Caco-2 (cell line): ENCODE measurements around the gene TM9SF4. TPM values are rescaled to one million over a fixed set of nuclear protein-coding genes. Genes with fewer than 3 reads are reported as not detected.

Source experiments
- BruUV-seq: library from RNA; stranded (reverse); fragments of 400-500 nt; replicated peaks from 2 replicates; lab custom pipeline; 2021; lab: Mats Ljungman, UMichigan
- CTCF ChIA-PET: fragments of 300-600 bp; sonication (Branson Sonifier 250); formaldehyde crosslinking; loops from one replicate; lab custom pipeline; 2022; ENCODE audit warnings: antibody characterized with exemption; lab: Charles Lee
- POLR2A ChIA-PET: fragments of 300-600 bp; sonication (Branson Sonifier 250); formaldehyde crosslinking; loops from one replicate; lab custom pipeline; 2022; ENCODE audit warnings: antibody characterized with exemption; lab: Charles Lee
- DNase-seq, 2 experiments: peaks; one replicate each; pipeline versions ENCODE4 v3.0.0 to v3.0.0-alpha.2; 2020 to 2022
- H3K27me3 ChIP-seq: replicated peaks from 2 replicates; pipeline ENCODE4 v1.6.0; 2011; ENCODE audit warnings: low read length; ENCODE audit not compliant: control insufficient read depth, insufficient read depth
- H3K36me3 ChIP-seq: 2 replicates; pipeline ENCODE4 v1.5.1; 2011; ENCODE audit warnings: low read length; ENCODE audit not compliant: control insufficient read depth, insufficient read depth
- H3K4me1 ChIP-seq: fragments of 250-450 bp; sonication (Bioruptor Pico); 2 replicates; pipeline ENCODE4 v1.5.1; 2020; ENCODE audit warnings: mild to moderate bottlenecking
- H3K4me3 ChIP-seq: 2 replicates; pipeline ENCODE4 v1.5.1; 2011; ENCODE audit warnings: low read depth, mild to moderate bottlenecking, control low read depth, low read length
- H3K9me3 ChIP-seq: fragments of 250-450 bp; sonication (Bioruptor Pico); 2 replicates; pipeline ENCODE4 v1.5.1; 2020; ENCODE audit warnings: mild to moderate bottlenecking, moderate library complexity
- H3K27ac Mint-ChIP-seq: one replicate; pipeline ENCODE4 v1.8.0; 2022; ENCODE audit warnings: mixed read lengths; ENCODE audit not compliant: unreplicated experiment
- H3K27me3 Mint-ChIP-seq: one replicate; pipeline ENCODE4 v1.8.0; 2022; ENCODE audit warnings: mixed read lengths; ENCODE audit not compliant: insufficient read depth, unreplicated experiment
- H3K36me3 Mint-ChIP-seq: one replicate; pipeline ENCODE4 v1.8.0; 2022; ENCODE audit warnings: mild to moderate bottlenecking, mixed read lengths; ENCODE audit not compliant: insufficient read depth, unreplicated experiment
- H3K4me1 Mint-ChIP-seq: one replicate; pipeline ENCODE4 v1.8.0; 2022; ENCODE audit warnings: low read depth, mixed read lengths; ENCODE audit not compliant: unreplicated experiment
- H3K4me3 Mint-ChIP-seq: one replicate; pipeline ENCODE4 v1.8.0; 2022; ENCODE audit warnings: mild to moderate bottlenecking, moderate library complexity, mixed read lengths; ENCODE audit not compliant: unreplicated experiment
- H3K9me3 Mint-ChIP-seq: one replicate; pipeline ENCODE4 v1.8.0; 2022; ENCODE audit warnings: mixed read lengths; ENCODE audit not compliant: unreplicated experiment
- intact Hi-C: fragments of 100-400 bp; cut with micrococcal nuclease; formaldehyde crosslinking; loops from one replicate; pipeline ENCODE4 v1.10.0; 2022; ENCODE audit not compliant: unreplicated experiment
- total RNA-seq: library from RNA; stranded (reverse); gene quantifications from 2 replicates; pipeline ENCODE4 v1.2.3, GENCODE V29; 2022
- TF ChIP-seq, protein P1 (sequence below), 2 experiments: fragments of 200-600 bp in 1 of 2; IDR thresholded peaks; 1 replicate in 1 of 2; 2 replicates in 1 of 2; pipeline versions ENCODE4 v1.5.1 to v1.8.0; 2011 to 2022; ENCODE audit warnings: antibody characterized with exemption in 1 of 2, control low read depth in 1 of 2, inconsistent platforms in 1 of 2, low read depth in 1 of 2, low read length in 1 of 2, mild to moderate bottlenecking in 1 of 2, moderate library complexity in 1 of 2; ENCODE audit not compliant: insufficient read depth in 1 of 2, severe bottlenecking in 1 of 2, unreplicated experiment in 1 of 2

The TM9SF4 gene
- total RNA-seq, 1 experiment from 2014 or later, result 138 TPM

DNA sequence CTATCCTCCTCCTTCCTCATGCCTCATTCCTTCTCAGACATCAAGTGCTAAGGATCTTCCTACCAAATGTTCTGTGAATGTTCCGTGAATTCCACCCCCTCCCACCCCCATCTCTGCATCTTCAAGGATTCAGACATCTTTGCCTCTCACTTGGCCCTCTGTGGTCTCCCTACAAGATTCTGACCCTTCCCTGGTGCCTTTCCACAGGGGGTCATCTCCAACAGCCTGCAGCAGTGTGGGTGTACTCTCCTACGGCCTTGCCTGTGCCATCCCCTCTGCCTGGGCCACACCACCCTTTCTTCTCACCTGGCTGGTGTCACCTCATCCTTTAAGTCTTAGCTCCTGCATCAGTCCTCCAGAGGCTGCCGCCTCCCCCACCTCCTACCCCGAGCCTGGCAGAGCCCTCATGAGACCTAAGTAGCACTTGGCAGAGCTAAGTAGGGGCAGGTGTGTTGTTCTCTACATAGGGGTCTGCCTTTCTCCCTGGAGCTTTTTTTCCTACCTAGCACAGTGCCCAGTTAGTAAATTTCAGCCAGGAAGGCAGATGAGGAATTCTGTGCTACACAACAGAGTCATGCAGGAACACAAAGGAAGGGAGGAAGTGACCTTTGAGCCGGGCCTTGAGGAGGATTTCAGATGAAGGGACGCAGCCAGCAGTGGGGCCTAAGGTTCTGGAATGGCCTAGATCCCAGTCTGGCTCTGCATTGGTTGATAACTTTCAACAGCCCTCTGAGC, 43.1 kb downstream of the TM9SF4 start:
- DNase-seq, result no peak
- Mint-ChIP-seq H3K36me3 (peaks cover 84% of the 10 kb centered on the region), H3K4me3 (no peak overlapping the region), H3K27ac (peak overlapping the region; percentile 46), H3K9me3 (no peaks in the 10 kb centered on the region), H3K27me3 (no peaks in the 10 kb centered on the region), H3K4me1 (peaks cover 8% of the 10 kb centered on the region)
- H3K4me1 ChIP-seq, result peaks cover 6% of the 10 kb centered on the region
- H3K27me3 ChIP-seq, result no peaks in the 10 kb centered on the region
- H3K4me3 ChIP-seq, result no peak overlapping the region
- TF ChIP-seq, protein P1, sequence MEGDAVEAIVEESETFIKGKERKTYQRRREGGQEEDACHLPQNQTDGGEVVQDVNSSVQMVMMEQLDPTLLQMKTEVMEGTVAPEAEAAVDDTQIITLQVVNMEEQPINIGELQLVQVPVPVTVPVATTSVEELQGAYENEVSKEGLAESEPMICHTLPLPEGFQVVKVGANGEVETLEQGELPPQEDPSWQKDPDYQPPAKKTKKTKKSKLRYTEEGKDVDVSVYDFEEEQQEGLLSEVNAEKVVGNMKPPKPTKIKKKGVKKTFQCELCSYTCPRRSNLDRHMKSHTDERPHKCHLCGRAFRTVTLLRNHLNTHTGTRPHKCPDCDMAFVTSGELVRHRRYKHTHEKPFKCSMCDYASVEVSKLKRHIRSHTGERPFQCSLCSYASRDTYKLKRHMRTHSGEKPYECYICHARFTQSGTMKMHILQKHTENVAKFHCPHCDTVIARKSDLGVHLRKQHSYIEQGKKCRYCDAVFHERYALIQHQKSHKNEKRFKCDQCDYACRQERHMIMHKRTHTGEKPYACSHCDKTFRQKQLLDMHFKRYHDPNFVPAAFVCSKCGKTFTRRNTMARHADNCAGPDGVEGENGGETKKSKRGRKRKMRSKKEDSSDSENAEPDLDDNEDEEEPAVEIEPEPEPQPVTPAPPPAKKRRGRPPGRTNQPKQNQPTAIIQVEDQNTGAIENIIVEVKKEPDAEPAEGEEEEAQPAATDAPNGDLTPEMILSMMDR (IDR thresholded peaks at IDR 0.05; ENCODE audit: insufficient read depth in 1 of 2, low read depth in 1 of 2, low read length in 1 of 2, severe bottlenecking in 1 of 2, unreplicated experiment in 1 of 2), result no peak
- intact Hi-C loops, result no loop called here
- ChIA-PET CTCF (no interaction called here), POLR2A (no interaction called here)
- H3K9me3 ChIP-seq, result no peaks in the 10 kb centered on the region
- no TSS peak for BruUV-seq
- H3K36me3 ChIP-seq, result peaks cover 25% of the 10 kb centered on the region

DNA sequence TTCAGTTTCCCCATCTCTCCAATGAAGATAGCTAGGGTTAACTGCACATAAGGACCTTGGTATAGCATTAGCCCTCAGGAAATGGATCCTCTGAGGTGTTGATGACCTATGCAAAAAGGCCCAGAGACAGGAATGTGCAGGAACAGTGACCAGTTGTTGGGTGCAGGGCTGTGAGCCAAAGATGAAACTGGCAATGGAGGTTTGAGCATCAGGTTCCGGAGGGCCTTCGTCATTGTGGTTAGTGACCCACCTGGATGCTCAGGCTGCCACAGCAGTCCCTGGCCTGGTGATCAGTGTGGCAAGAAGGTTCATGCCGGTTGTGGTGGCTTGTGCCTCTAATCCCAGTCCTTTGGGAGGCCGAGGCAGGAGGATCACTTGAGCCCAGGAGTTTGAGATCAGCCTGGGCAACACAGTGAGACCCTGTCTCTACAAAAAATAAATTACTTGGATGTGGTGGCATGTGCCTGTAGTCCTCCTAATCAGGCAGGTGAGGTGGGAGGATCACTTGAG, 43.7 kb downstream of the TM9SF4 start:
- DNase-seq, result peak in 1 of 2 experiments; percentile 23
- CTCF ChIA-PET, result no interaction called here
- no peaks in the 10 kb centered on the region for H3K9me3 Mint-ChIP-seq
- H3K27ac Mint-ChIP-seq, result no peak overlapping the region
- no peaks in the 10 kb centered on the region for H3K27me3 Mint-ChIP-seq
- Histone ChIP-seq H3K9me3 (no peaks in the 10 kb centered on the region), H3K4me3 (no peak overlapping the region), H3K27me3 (no peaks in the 10 kb centered on the region), H3K36me3 (peaks cover 25% of the 10 kb centered on the region), H3K4me1 (peaks cover 6% of the 10 kb centered on the region)
- POLR2A ChIA-PET, result no interaction called here
- H3K4me3 Mint-ChIP-seq, result no peak overlapping the region
- BruUV-seq, result no TSS peak
- TF ChIP-seq, protein P1 (IDR thresholded peaks at IDR 0.05; ENCODE audit: insufficient read depth in 1 of 2, low read depth in 1 of 2, low read length in 1 of 2, severe bottlenecking in 1 of 2, unreplicated experiment in 1 of 2), result no peak
- H3K36me3 Mint-ChIP-seq, result peaks cover 84% of the 10 kb centered on the region
- intact Hi-C loops, result no loop called here
- peaks cover 8% of the 10 kb centered on the region for H3K4me1 Mint-ChIP-seq

DNA sequence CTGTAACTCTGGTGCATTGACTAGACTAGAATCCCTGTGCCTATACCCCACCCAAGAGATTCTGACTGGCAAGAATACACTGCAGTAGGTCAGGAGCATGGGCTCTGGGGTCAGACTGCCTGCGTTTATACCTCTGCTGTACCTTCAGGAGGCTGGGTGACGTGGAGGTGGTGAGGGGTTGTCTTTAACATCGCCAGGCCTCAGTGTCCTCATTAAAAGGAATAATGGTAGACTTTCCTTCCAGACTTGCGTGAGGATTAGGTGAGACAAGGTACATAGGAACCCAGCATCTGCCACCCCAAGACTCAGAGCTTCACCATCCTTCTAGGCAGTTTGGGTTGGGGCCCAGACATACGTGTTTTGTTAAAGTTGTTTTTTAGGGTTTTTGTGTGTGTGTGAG, 44.3 kb downstream of the TM9SF4 start:
- DNase-seq, result peak in 1 of 2 experiments; percentile 28
- Histone ChIP-seq H3K36me3 (peaks cover 26% of the 10 kb centered on the region), H3K4me1 (peaks cover 6% of the 10 kb centered on the region), H3K27me3 (no peaks in the 10 kb centered on the region), H3K4me3 (no peak overlapping the region), H3K9me3 (no peaks in the 10 kb centered on the region)
- Mint-ChIP-seq H3K27ac (no peak overlapping the region), H3K27me3 (no peaks in the 10 kb centered on the region), H3K4me3 (no peak overlapping the region), H3K36me3 (peaks cover 84% of the 10 kb centered on the region), H3K9me3 (no peaks in the 10 kb centered on the region), H3K4me1 (peaks cover 8% of the 10 kb centered on the region)
- CTCF ChIA-PET, result no interaction called here
- TF ChIP-seq, protein P1 (IDR thresholded peaks at IDR 0.05; ENCODE audit: insufficient read depth in 1 of 2, low read depth in 1 of 2, low read length in 1 of 2, severe bottlenecking in 1 of 2, unreplicated experiment in 1 of 2), result no peak
- intact Hi-C loops, result loop anchor here (2.0 kb wide), 1 partner anchor 499 kb away; no protein-coding TSS in a partner anchor
- BruUV-seq, result no TSS peak
- POLR2A ChIA-PET, result no interaction called here
